Measurements from ENCODE around the gene GMDS. TPM values are rescaled to one million over a fixed set of nuclear protein-coding genes. Genes with fewer than 3 reads are reported as not detected.

The GMDS gene
- total and polyA plus RNA-seq, 2 of the 13 experiments (the other 11 are each of a cell fraction or from before 2014, with no cell fraction given), result 64.4 to 112 TPM

DNA sequence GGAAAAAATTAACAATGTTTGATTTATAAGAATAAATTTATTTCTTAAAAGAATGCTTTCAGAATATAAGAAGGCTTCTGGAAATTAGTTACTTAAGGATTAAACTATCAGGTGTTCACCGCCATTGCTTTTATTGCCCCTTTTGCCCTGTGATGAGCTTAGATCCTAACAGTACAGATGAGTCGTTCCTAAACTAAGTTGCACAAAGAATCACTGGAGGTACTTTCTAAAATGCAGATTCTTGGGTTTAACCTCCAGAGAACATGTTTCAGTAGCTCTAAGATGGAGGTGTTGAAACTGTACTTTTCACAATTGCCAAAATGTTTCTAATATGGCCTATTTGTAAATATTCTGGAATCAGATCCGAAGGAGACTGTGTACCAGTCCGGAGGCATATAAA is 211.9 kb downstream of the GMDS start (continued):
- TF ChIP-seq ZNF788 (CRISPR knock-in tag; IDR thresholded peaks at IDR 0.05; ENCODE audit: borderline replicate concordance) (no peak), E2F5 (CRISPR knock-in tag; conservative IDR thresholded peaks at IDR 0.05) (no peak), ZNF782 (CRISPR knock-in tag; IDR thresholded peaks at IDR 0.05; ENCODE audit: borderline replicate concordance) (no peak)

GRCh38 chr6:2030682-2031244 is 214.6 kb downstream of the GMDS start:
- Histone ChIP-seq H3K9me3 (ENCODE audit: low read length) (no peaks in the 10 kb centered on the region), H3K79me2 (ENCODE audit: insufficient read depth, low read length) (no peaks in the 10 kb centered on the region), H3K4me3 (replicated peaks in 1 of 3; ENCODE audit: insufficient read depth in 1 of 3, low read depth in 2 of 3, low read length in 3 of 3) (no peak overlapping the region), H3K27ac (ENCODE audit: extremely low read length, insufficient read depth, low read length) (no peak overlapping the region), H2AFZ (ENCODE audit: low read length) (no peak overlapping the region), H3K27me3 (ENCODE audit: control insufficient read depth in 1 of 2, insufficient read depth in 2 of 2, low read length in 2 of 2) (no peaks in the 10 kb centered on the region), H3K36me3 (replicated peaks in 1 of 2; ENCODE audit: control insufficient read depth in 1 of 2, insufficient read depth in 2 of 2, low read length in 2 of 2) (peaks cover 0 to 10% of the 10 kb centered on the region in 2 experiments; a peak in 2 of 5 replicates), H3K4me2 (ENCODE audit: low read depth, low read length) (no peak overlapping the region), H3K4me1 (ENCODE audit: insufficient read depth, low read length) (peaks cover 6% of the 10 kb centered on the region; the same call in 1 of the 2 replicates), H3K9ac (ENCODE audit: insufficient read depth, low read depth, low read length) (no peak overlapping the region), H4K20me1 (ENCODE audit: insufficient read depth, low read length) (no peaks in the 10 kb centered on the region; the same call in 1 of the 2 replicates)
- POLR2A ChIA-PET, result no interaction called here
- 98% methylated on average over 7 of the region's 7 CpGs for WGBS (ENCODE audit: low lambda C conversion rate)
- in situ Hi-C loops (cut with HindIII; ENCODE audit: extremely low pct_ligation_motif_present, low pct_unique_long_range_greater_than_20kb), result no loop called here
- no peak for TF ChIP-seq ZNF33B (CRISPR knock-in tag; IDR thresholded peaks at IDR 0.05)
- no peak for TF ChIP-seq BCL6 (CRISPR knock-in tag; IDR thresholded peaks at IDR 0.05)
- TF ChIP-seq ZHX1 (CRISPR knock-in tag; IDR thresholded peaks at IDR 0.05; ENCODE audit: low read depth), result no peak
- TF ChIP-seq, protein P1, sequence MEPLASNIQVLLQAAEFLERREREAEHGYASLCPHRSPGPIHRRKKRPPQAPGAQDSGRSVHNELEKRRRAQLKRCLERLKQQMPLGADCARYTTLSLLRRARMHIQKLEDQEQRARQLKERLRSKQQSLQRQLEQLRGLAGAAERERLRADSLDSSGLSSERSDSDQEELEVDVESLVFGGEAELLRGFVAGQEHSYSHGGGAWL (CRISPR knock-in tag; IDR thresholded peaks at IDR 0.05), result no peak
- no peak for TF ChIP-seq ZBTB1 (CRISPR knock-in tag; IDR thresholded peaks at IDR 0.05; ENCODE audit: borderline replicate concordance)
- TF ChIP-seq FOXK2 (IDR thresholded peaks at IDR 0.05), result no peak
- TF ChIP-seq ATF1 (CRISPR knock-in tag; IDR thresholded peaks at IDR 0.05), result no peak
- no peak for TF ChIP-seq ESRRA (CRISPR knock-in tag; IDR thresholded peaks at IDR 0.05; ENCODE audit: low read depth)
- TF ChIP-seq TGIF2 (CRISPR knock-in tag; IDR thresholded peaks at IDR 0.05), result no peak
- intact Hi-C loops (cut with micrococcal nuclease; ENCODE audit: unreplicated experiment), result no loop called here
- DNase-seq (ENCODE audit: low spot score) (no peak), ATAC-seq (no peak), FAIRE-seq (no peak)
- BruUV-seq (replicated peaks), result no TSS peak
- CTCF ChIA-PET (ENCODE audit: low intra/inter-chr PET ratio, low total read pairs), result no interaction called here
